ENCODE data around the gene UMPS.

DNA sequence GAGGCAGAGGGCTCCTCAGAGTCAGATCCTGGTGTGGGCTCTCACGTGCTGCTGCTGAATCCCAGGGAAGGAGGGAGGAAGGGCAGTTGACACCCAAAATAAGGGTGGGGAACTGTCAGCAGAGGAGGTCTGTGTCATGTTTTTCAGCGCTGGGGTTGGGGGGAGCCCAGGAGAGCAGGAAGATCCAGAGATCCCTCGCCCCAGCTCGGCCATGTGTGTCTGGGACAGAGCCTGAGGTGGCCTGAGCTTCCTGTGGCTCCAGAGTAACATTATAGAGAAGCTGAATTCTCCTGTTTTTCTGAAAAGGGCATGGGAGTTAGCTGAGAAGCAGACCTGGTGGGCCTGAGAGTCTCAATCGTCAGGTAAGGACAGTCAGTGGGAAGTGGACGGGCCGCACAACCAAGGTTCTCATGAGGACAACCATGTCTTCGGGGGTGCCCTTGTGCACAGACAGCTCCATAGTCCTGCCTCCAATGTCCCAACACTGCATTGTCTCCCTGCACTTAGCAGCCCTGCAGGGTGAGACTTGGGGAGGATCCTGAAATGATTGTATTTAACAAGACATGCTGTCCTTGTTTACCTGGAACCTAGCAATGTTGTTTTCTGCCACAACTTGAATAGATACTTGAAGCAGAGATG is 18.4 kb downstream of the UMPS start:
- TF ChIP-seq POLR2A (IDR thresholded peaks at IDR 0.05) = no peak
- TF ChIP-seq, protein P1, sequence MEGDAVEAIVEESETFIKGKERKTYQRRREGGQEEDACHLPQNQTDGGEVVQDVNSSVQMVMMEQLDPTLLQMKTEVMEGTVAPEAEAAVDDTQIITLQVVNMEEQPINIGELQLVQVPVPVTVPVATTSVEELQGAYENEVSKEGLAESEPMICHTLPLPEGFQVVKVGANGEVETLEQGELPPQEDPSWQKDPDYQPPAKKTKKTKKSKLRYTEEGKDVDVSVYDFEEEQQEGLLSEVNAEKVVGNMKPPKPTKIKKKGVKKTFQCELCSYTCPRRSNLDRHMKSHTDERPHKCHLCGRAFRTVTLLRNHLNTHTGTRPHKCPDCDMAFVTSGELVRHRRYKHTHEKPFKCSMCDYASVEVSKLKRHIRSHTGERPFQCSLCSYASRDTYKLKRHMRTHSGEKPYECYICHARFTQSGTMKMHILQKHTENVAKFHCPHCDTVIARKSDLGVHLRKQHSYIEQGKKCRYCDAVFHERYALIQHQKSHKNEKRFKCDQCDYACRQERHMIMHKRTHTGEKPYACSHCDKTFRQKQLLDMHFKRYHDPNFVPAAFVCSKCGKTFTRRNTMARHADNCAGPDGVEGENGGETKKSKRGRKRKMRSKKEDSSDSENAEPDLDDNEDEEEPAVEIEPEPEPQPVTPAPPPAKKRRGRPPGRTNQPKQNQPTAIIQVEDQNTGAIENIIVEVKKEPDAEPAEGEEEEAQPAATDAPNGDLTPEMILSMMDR (IDR thresholded peaks at IDR 0.05) = no peak
